ENCODE measurements around the gene CCR7.

The CCR7 gene, protein sequence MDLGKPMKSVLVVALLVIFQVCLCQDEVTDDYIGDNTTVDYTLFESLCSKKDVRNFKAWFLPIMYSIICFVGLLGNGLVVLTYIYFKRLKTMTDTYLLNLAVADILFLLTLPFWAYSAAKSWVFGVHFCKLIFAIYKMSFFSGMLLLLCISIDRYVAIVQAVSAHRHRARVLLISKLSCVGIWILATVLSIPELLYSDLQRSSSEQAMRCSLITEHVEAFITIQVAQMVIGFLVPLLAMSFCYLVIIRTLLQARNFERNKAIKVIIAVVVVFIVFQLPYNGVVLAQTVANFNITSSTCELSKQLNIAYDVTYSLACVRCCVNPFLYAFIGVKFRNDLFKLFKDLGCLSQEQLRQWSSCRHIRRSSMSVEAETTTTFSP

DNA sequence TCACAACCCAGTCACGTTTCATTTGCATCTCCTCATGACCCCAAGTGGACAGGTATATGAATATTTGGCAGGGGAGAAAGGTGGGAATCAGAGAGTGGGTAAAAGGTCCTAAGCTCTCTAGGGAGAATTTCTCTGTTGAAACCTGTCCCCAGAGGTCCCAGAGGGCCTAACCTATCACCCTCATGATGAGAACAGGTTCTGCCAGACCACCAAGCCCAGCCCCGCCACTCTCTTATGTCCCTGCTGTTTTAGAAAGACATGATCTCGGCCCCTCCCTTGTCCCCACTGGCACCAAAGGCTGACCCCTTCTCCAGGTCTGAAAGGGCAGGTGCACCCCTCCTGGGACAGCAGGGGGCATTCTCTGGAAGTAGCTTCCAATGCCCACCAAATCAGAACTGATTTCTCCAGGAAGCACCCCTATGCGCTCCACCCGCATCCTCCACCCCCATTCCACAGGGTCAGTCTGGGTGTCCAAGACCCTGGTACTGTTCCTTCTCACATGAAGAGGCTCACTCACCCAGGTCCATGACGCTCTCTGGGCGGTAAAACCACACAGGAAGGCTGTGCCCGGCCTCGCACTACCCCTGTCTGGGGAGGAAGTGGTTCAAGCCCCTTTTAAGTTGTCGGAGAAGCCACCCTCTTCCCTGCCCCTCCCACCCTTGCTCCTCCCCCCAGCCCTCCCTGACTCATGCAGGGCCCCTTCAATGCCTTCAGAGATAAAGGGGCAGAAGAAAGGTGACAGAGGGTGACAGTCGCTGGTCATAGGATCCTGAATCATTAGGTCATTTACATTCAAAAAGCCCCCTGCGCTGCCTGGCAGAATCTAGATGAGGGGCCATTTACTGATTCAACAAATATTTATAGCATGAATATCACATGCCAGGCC is at the start of gene CCR7:
CCR7 (minus strand) TSS at position 590 of the 886 bp plus-strand sequence; CDS start at position 527, 63 bp downstream.
- Histone ChIP-seq H3K36me3 (ENCODE audit: insufficient read depth, low read length) (no peaks in the 10 kb centered on the region), H3K27me3 (ENCODE audit: control insufficient read depth in 1 of 2, insufficient read depth in 2 of 2, low read length in 2 of 2) (no peaks in the 10 kb centered on the region), H3K9me3 (ENCODE audit: low read length) (no peaks in the 10 kb centered on the region), H3K4me1 (ENCODE audit: insufficient read depth, low read length) (peaks cover 9% of the 10 kb centered on the region), H3K27ac (ENCODE audit: low read depth, low read length) (no peak within 1 kb of the TSS), H3K4me3 (ENCODE audit: low read depth in 1 of 2, low read length in 2 of 2) (no peak within 1 kb of the TSS), H3K9ac (ENCODE audit: low read length) (no peak within 1 kb of the TSS)

DNA sequence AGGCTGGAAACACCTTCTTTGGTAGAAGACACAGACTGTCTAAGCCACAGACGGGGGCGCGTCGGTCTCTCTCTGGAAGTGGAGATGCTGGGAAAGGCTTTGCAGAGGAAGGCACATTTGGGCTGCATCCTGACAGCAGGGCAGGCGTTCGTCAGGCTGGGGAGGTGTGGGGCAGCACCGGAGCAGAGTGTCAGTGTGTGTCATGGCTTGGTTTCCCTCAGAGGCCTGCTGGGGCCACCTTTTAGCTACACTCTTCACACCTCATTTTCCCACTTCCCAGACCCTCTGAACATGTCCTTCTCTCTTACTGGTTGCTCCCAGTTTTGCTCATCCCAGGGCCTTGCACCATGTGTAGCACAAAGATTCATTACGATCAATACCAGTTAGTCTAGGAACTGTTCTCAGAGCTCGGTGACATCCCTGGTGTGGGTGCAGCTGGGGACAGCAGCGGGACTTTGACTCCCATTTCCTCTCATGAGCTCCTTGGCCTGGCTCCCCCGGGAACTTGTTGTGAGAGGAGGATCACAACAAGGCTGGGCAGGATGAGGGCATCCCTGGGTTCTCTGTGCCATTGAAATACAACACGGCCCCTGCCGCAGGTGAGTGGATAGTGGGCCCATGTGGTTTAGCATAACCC is 49.3 kb upstream of the CCR7 start:
- Histone ChIP-seq H3K36me3 (ENCODE audit: insufficient read depth, low read length) (no peaks in the 10 kb centered on the region), H3K9ac (ENCODE audit: low read length) (no peak overlapping the region), H3K4me3 (ENCODE audit: low read depth in 1 of 2, low read length in 2 of 2) (no peak overlapping the region), H3K27me3 (ENCODE audit: control insufficient read depth in 1 of 2, insufficient read depth in 2 of 2, low read length in 2 of 2) (no peaks in the 10 kb centered on the region), H3K4me1 (ENCODE audit: insufficient read depth, low read length) (no peaks in the 10 kb centered on the region), H3K9me3 (ENCODE audit: low read length) (no peaks in the 10 kb centered on the region), H3K27ac (ENCODE audit: low read depth, low read length) (no peak overlapping the region)

DNA sequence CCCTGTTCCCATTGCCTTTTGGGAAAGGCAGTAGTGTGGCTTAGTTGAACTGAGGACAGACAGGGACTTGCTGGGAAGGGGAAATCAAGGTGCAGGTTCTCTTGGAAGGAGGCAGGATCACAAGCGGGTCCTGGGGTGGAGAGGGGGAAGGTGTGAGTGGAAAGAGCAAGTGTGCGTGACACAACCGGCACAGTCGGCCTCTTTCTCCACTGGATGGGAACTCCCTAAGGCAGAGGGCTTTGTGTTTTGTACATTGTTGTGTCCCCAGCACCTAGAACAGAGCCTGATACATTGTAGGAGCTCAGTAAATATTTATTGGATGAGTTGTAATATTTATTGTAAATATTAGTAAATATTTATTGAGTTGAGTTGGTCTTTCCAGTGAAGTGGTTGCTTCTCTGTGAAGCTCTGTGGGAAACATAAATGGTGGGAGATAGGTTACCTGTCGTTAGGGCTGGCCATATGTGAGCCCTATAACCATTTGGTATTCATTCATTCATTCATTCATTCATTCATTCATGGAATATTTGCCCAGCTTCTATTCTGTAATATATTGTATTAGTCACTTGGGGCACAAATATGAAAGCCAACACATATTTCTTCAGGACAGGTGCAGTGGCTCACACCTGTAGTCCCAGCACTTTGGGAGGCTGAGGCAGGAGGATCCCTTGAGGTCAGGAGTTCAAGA is 48.3 kb upstream of the CCR7 start:
- Histone ChIP-seq H3K27me3 (ENCODE audit: control insufficient read depth in 1 of 2, insufficient read depth in 2 of 2, low read length in 2 of 2) (no peaks in the 10 kb centered on the region), H3K4me1 (ENCODE audit: insufficient read depth, low read length) (no peaks in the 10 kb centered on the region), H3K27ac (ENCODE audit: low read depth, low read length) (no peak overlapping the region), H3K36me3 (ENCODE audit: insufficient read depth, low read length) (no peaks in the 10 kb centered on the region), H3K9me3 (ENCODE audit: low read length) (no peaks in the 10 kb centered on the region), H3K4me3 (ENCODE audit: low read depth in 1 of 2, low read length in 2 of 2) (no peak overlapping the region), H3K9ac (ENCODE audit: low read length) (no peak overlapping the region)

DNA sequence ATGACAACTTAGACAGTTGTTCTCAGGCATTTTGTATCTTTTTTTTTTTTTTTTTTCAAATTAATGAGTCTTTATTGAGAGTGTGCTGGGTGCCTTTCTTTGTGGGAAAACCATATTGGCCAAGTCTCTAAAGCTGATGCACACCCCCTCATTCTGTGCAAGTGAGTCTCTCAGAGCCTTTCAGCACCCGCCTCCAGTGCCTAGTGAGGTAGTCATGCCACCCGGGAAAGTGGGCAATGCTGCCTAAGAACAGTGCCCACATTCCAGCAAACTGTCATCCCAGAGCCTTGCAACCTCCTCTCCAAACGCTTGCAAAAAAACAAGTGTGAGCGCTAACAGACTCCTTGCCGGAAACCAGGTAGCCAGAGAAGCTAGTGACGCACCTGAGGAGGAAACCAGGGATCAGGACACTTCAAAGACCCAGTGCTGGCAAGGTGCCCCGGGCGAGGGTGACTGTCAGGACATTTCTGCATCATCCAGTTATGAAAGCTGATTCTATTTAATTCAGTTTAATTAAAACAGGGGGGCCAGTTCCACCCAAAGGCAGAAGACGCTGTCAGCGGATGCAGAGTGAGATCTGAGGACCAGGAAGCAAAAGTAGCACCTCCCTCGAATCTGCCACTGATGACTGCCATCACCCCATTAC is 47.5 kb upstream of the CCR7 start:
- H3K4me3 ChIP-seq (ENCODE audit: low read depth in 1 of 2, low read length in 2 of 2), result no peak overlapping the region
- H3K27me3 ChIP-seq (ENCODE audit: control insufficient read depth in 1 of 2, insufficient read depth in 2 of 2, low read length in 2 of 2), result no peaks in the 10 kb centered on the region
- H3K9ac ChIP-seq (ENCODE audit: low read length), result no peak overlapping the region
- H3K27ac ChIP-seq (ENCODE audit: low read depth, low read length), result no peak overlapping the region
- H3K36me3 ChIP-seq (ENCODE audit: insufficient read depth, low read length), result no peaks in the 10 kb centered on the region
- H3K4me1 ChIP-seq (ENCODE audit: insufficient read depth, low read length), result no peaks in the 10 kb centered on the region
- no peaks in the 10 kb centered on the region for H3K9me3 ChIP-seq (ENCODE audit: low read length)

DNA sequence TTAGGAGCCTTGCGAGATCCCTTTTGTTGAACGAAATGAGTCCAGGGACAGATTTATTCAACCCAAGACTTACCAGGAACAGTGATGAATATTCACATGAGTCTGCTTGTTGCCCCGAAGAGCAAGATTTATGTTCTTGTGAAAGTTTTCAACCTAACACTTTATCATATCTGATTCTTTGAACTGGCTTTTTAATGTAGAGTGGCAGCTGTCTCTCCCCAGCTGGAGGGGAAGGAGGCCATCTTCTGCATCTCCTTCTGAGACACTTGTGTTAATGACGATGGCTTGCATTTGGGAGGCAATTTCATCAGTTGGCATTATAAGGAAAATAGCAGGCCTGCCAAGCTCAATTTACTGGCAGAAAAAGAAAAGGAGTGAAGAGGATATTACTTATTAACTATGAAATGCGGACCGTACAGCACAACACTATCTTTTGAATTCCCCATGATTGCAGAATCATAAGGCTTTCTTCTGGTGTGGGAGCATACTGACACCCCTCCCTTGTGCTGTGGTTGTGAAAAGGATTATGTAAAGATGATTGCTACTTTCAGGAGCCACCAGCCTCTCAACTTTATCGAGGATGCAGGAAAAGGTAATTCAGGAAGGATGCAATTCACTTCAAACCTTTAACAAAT is 46.7 kb upstream of the CCR7 start:
- Histone ChIP-seq H3K27me3 (ENCODE audit: control insufficient read depth in 1 of 2, insufficient read depth in 2 of 2, low read length in 2 of 2) (no peaks in the 10 kb centered on the region), H3K9me3 (ENCODE audit: low read length) (no peaks in the 10 kb centered on the region), H3K36me3 (ENCODE audit: insufficient read depth, low read length) (no peaks in the 10 kb centered on the region), H3K27ac (ENCODE audit: low read depth, low read length) (no peak overlapping the region), H3K4me3 (ENCODE audit: low read depth in 1 of 2, low read length in 2 of 2) (no peak overlapping the region), H3K9ac (ENCODE audit: low read length) (no peak overlapping the region), H3K4me1 (ENCODE audit: insufficient read depth, low read length) (no peaks in the 10 kb centered on the region)

DNA sequence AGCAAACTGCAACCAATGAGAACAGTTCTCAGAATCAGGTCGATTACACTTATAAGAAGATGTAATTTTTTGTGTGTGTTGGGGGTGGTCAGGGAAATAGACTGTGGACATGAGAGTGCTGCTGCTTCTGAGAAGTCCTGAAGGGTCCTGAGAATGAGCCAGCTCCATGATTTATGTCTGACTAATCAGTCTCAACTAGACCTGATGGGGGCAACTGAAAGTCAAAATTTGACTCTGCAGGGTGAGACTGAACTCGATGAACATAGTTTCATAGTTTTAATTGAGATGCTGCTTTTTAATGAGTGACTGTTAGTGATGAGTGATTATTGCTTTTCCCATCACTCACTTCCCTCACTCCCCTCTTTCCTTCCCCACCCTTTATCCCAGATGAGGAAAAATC is 45.1 kb upstream of the CCR7 start:
- Histone ChIP-seq H3K9ac (ENCODE audit: low read length) (no peak overlapping the region), H3K4me3 (ENCODE audit: low read depth in 1 of 2, low read length in 2 of 2) (no peak overlapping the region), H3K9me3 (ENCODE audit: low read length) (no peaks in the 10 kb centered on the region), H3K27ac (ENCODE audit: low read depth, low read length) (no peak overlapping the region), H3K4me1 (ENCODE audit: insufficient read depth, low read length) (no peaks in the 10 kb centered on the region), H3K27me3 (ENCODE audit: control insufficient read depth in 1 of 2, insufficient read depth in 2 of 2, low read length in 2 of 2) (no peaks in the 10 kb centered on the region), H3K36me3 (ENCODE audit: insufficient read depth, low read length) (no peaks in the 10 kb centered on the region)

DNA sequence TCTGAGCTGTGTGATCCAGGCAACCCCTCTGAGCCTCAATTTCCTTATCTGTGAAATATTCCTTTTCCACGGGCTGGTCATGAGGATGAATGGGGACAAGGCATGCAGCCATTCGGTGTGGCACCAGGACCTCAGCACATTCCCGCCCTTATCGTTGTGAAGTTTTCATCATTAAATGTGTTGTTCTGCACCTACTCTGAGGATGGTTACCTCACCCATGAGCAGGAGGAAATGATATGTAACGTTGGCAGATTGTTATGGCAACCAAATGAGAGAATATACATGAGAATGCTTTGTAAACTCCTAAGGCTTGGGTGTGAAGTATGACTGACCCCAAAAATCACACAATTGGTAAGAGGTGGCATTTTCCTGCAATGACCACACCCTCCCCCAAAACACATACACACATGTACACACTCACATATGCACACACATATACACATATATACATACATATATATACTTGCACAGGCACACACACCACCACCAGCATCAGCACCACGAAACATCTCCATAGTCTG is 42.8 kb upstream of the CCR7 start:
- Histone ChIP-seq H3K27me3 (ENCODE audit: control insufficient read depth in 1 of 2, insufficient read depth in 2 of 2, low read length in 2 of 2) (no peaks in the 10 kb centered on the region), H3K9me3 (ENCODE audit: low read length) (no peaks in the 10 kb centered on the region), H3K4me1 (ENCODE audit: insufficient read depth, low read length) (peaks cover 4% of the 10 kb centered on the region), H3K27ac (ENCODE audit: low read depth, low read length) (no peak overlapping the region), H3K9ac (ENCODE audit: low read length) (no peak overlapping the region), H3K4me3 (ENCODE audit: low read depth in 1 of 2, low read length in 2 of 2) (no peak overlapping the region), H3K36me3 (ENCODE audit: insufficient read depth, low read length) (no peaks in the 10 kb centered on the region)

DNA sequence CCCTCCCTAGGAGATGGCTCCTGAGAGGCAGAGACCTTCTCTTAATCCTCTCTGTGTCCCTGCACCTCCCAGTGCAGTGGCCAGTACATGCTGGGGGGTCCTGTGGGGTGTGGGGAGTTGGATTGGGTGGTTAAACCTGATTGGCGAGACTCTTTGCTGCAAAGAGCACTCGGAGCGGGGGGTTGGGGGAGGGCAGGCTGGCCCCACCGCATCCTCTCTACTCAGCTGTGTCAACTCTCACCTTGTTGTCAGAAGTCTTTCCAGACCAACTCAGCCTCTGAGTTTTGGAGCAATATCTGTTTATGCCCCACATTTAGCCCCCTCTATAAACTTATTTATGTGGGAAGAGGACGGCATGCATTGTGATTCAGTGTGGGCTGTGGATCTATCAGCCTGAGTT is 42.4 kb upstream of the CCR7 start:
- Histone ChIP-seq H3K9me3 (ENCODE audit: low read length) (no peaks in the 10 kb centered on the region), H3K4me3 (ENCODE audit: low read depth in 1 of 2, low read length in 2 of 2) (no peak overlapping the region), H3K9ac (ENCODE audit: low read length) (no peak overlapping the region), H3K27me3 (ENCODE audit: control insufficient read depth in 1 of 2, insufficient read depth in 2 of 2, low read length in 2 of 2) (no peaks in the 10 kb centered on the region), H3K4me1 (ENCODE audit: insufficient read depth, low read length) (peaks cover 9% of the 10 kb centered on the region), H3K36me3 (ENCODE audit: insufficient read depth, low read length) (no peaks in the 10 kb centered on the region), H3K27ac (ENCODE audit: low read depth, low read length) (no peak overlapping the region)

DNA sequence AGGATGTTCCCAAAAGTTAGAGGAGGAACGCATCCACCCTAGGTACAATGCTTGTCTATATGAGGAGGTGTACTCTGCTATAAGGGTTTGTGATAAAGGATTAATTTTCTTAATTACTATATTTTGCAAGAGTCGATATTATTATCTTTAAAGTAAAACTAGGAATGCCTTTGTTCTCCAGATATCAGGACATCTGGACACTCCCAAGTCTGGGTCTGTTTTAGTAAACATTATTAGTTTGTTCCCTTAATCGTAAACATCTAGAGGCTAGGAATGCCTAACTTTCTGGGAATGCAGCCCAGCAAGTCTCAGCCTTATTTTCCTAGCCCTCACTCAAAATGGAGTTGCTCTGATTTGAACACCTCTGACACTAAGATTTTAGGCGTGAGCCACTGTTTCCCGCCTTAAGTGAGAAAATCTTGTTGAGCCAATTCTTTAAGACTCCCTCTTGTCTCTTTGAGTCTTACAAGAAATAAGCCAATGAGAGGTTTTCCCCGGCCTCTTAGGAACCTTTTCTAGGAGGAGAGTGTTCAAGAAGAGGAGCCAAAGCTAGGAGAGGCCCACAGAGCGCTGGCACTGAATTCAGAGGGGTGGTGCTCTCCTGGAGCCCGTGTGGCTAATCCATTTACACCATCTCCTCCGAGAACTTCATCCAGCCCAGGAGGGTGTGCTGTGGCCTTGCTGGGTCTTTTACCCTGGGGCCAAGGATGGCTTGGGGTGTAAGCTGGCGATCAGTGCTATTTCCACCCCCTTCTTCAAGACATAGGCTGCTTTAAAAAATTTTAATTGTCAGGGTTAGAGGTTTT is 41.5 kb upstream of the CCR7 start:
- Histone ChIP-seq H3K4me3 (ENCODE audit: low read depth in 1 of 2, low read length in 2 of 2) (no peak overlapping the region), H3K9me3 (ENCODE audit: low read length) (no peaks in the 10 kb centered on the region), H3K27me3 (ENCODE audit: control insufficient read depth in 1 of 2, insufficient read depth in 2 of 2, low read length in 2 of 2) (no peaks in the 10 kb centered on the region), H3K4me1 (ENCODE audit: insufficient read depth, low read length) (peaks cover 17% of the 10 kb centered on the region), H3K27ac (ENCODE audit: low read depth, low read length) (no peak overlapping the region), H3K9ac (ENCODE audit: low read length) (no peak overlapping the region), H3K36me3 (ENCODE audit: insufficient read depth, low read length) (no peaks in the 10 kb centered on the region)

DNA sequence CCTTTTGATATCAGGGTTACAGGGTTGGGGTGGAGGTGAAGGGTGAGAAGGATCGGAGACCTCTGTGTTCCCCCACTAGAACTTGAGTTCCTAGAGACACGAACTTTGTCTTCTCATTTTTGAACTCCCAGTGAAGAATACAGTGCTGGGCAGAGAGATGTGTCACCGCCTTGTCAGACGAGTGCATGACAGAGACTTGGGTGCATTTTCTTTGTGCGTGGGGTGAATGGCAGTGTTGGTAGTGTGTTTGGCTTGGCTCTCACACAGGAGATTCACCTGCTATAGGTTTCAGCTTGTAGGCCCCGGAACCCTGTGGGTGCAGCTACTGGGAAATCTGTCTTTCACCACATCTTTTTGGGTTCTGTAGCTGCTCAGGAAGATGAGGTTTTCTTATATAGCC is 40.0 kb upstream of the CCR7 start:
- Histone ChIP-seq H3K36me3 (ENCODE audit: insufficient read depth, low read length) (no peaks in the 10 kb centered on the region), H3K4me1 (ENCODE audit: insufficient read depth, low read length) (peaks cover 19% of the 10 kb centered on the region), H3K27ac (ENCODE audit: low read depth, low read length) (no peak overlapping the region), H3K27me3 (ENCODE audit: control insufficient read depth in 1 of 2, insufficient read depth in 2 of 2, low read length in 2 of 2) (no peaks in the 10 kb centered on the region), H3K9me3 (ENCODE audit: low read length) (no peaks in the 10 kb centered on the region), H3K9ac (ENCODE audit: low read length) (no peak overlapping the region), H3K4me3 (ENCODE audit: low read depth in 1 of 2, low read length in 2 of 2) (no peak overlapping the region)
